H9 (cell line): ENCODE data around the gene UBE2E3. TPM values are rescaled to one million over a fixed set of nuclear protein-coding genes. Genes with fewer than 3 reads are reported as not detected.

Source experiments
- DNase-seq: peaks from one replicate; pipeline ENCODE4 v3.0.0-alpha.2; 2017
- H2AFZ ChIP-seq: one replicate; pipeline ENCODE4 v1.6.1; 2013; ENCODE audit warnings: mild to moderate bottlenecking, low read length, control low read depth, moderate library complexity
- H2AK5ac ChIP-seq: 2 replicates; pipeline ENCODE4 v1.6.1; 2013; ENCODE audit warnings: low read length, control low read depth, mixed read lengths; ENCODE audit not compliant: insufficient read length
- H2BK120ac ChIP-seq: one replicate; pipeline ENCODE4 v1.6.1; 2013; ENCODE audit warnings: low read depth, mild to moderate bottlenecking, low read length, control low read depth, inconsistent platforms; ENCODE audit not compliant: poor library complexity, severe bottlenecking
- H2BK12ac ChIP-seq: 2 replicates; pipeline ENCODE4 v1.6.1; 2013; ENCODE audit warnings: low read length, control low read depth, mixed read lengths, low read depth; ENCODE audit not compliant: insufficient read length
- H2BK15ac ChIP-seq: 2 replicates; pipeline ENCODE4 v1.6.1; 2013; ENCODE audit warnings: low read depth, low read length, control low read depth
- H2BK20ac ChIP-seq: one replicate; pipeline ENCODE4 v1.6.1; 2013; ENCODE audit warnings: low read depth, mild to moderate bottlenecking, low read length, control low read depth, inconsistent platforms; ENCODE audit not compliant: poor library complexity, severe bottlenecking
- H2BK5ac ChIP-seq: 2 replicates; pipeline ENCODE4 v1.6.1; 2013; ENCODE audit warnings: low read length, control low read depth, mixed read lengths; ENCODE audit not compliant: insufficient read length
- H3K14ac ChIP-seq: 2 replicates; pipeline ENCODE4 v1.6.1; 2013; ENCODE audit warnings: low read length, control low read depth; ENCODE audit not compliant: insufficient read depth
- H3K18ac ChIP-seq: 2 replicates; pipeline ENCODE4 v1.6.1; 2013; ENCODE audit warnings: low read depth, mild to moderate bottlenecking, mixed read lengths, low read length, control low read depth; ENCODE audit not compliant: insufficient read length
- H3K23ac ChIP-seq: 2 replicates; pipeline ENCODE4 v1.6.1; 2013; ENCODE audit warnings: low read length, control low read depth, mixed read lengths, low read depth; ENCODE audit not compliant: insufficient read length
- H3K23me2 ChIP-seq: 2 replicates; pipeline ENCODE4 v1.6.1; 2013; ENCODE audit warnings: low read depth, mild to moderate bottlenecking, mixed read lengths, low read length, control low read depth; ENCODE audit not compliant: insufficient read length, poor library complexity, severe bottlenecking
- H3K27ac ChIP-seq: 2 replicates; pipeline ENCODE4 v1.5.1; 2013; ENCODE audit warnings: low read length, control low read depth, mixed read lengths, low read depth; ENCODE audit not compliant: insufficient read length
- H3K27me3 ChIP-seq: 2 replicates; pipeline ENCODE4 v1.6.1; 2013; ENCODE audit warnings: low read length, control low read depth, inconsistent platforms; ENCODE audit not compliant: insufficient read depth
- H3K4ac ChIP-seq: 2 replicates; pipeline ENCODE4 v1.6.1; 2013; ENCODE audit warnings: low read depth, mild to moderate bottlenecking, control low read depth, inconsistent platforms, low read length, moderate library complexity
- H3K4me1 ChIP-seq: 2 replicates; pipeline ENCODE4 v1.6.1; 2013; ENCODE audit warnings: low read length, control low read depth, inconsistent platforms; ENCODE audit not compliant: insufficient read depth
- H3K4me2 ChIP-seq: 2 replicates; pipeline ENCODE4 v1.6.1; 2013; ENCODE audit warnings: low read length, control low read depth, mixed read lengths; ENCODE audit not compliant: insufficient read length, insufficient read depth
- H3K56ac ChIP-seq: 2 replicates; pipeline ENCODE4 v1.6.1; 2013; ENCODE audit warnings: low read depth, mild to moderate bottlenecking, mixed read lengths, low read length, control low read depth; ENCODE audit not compliant: insufficient read length
- H3K79me1 ChIP-seq: 2 replicates; pipeline ENCODE4 v1.6.1; 2013; ENCODE audit warnings: low read depth, mild to moderate bottlenecking, moderate library complexity, low read length, control low read depth, inconsistent platforms; ENCODE audit not compliant: insufficient read depth, poor library complexity, severe bottlenecking
- H3K79me2 ChIP-seq: 2 replicates; pipeline ENCODE4 v1.6.1; 2013; ENCODE audit warnings: low read length, control low read depth, inconsistent platforms; ENCODE audit not compliant: insufficient read depth
- H3K9ac ChIP-seq: 2 replicates; pipeline ENCODE4 v1.6.1; 2013; ENCODE audit warnings: low read length, control low read depth, mixed read lengths; ENCODE audit not compliant: insufficient read length; ENCODE audit errors: extremely low read depth
- H3K9me3 ChIP-seq: one replicate; pipeline ENCODE4 v1.6.1; 2013; ENCODE audit warnings: low read depth, low read length, inconsistent platforms; ENCODE audit not compliant: control insufficient read depth
- H3T11ph ChIP-seq: one replicate; pipeline ENCODE4 v1.6.1; 2013; ENCODE audit warnings: mild to moderate bottlenecking, low read length, control low read depth, inconsistent platforms
- H4K20me1 ChIP-seq: one replicate; pipeline ENCODE4 v1.6.1; 2013; ENCODE audit not compliant: control insufficient read depth, insufficient read length, insufficient read depth
- H4K5ac ChIP-seq: 2 replicates; pipeline ENCODE4 v1.6.1; 2013; ENCODE audit warnings: low read depth, mild to moderate bottlenecking, mixed read lengths, low read length, control low read depth; ENCODE audit not compliant: insufficient read length
- H4K8ac ChIP-seq: replicated peaks from 2 replicates; pipeline ENCODE4 v1.6.1; 2013; ENCODE audit warnings: low read length, control low read depth, mixed read lengths, low read depth; ENCODE audit not compliant: insufficient read length
- H4K91ac ChIP-seq: 2 replicates; pipeline ENCODE4 v1.6.1; 2013; ENCODE audit warnings: low read depth, mild to moderate bottlenecking, moderate library complexity, mixed read lengths, low read length, control low read depth; ENCODE audit not compliant: insufficient read length
- H3K27ac Mint-ChIP-seq, 3 experiments: 2 replicates in 2 of 3; 3 replicates in 1 of 3; pipeline ENCODE4 v1.8.0; 2020 to 2021; ENCODE audit warnings: mixed read lengths in 3 of 3, mild to moderate bottlenecking in 1 of 3, moderate library complexity in 1 of 3
- H3K27me3 Mint-ChIP-seq: 2 replicates; pipeline ENCODE4 v1.8.0; 2021; ENCODE audit warnings: low read depth, mild to moderate bottlenecking, moderate library complexity, mixed read lengths
- H3K36me3 Mint-ChIP-seq, 3 experiments: 2 replicates in 2 of 3; 3 replicates in 1 of 3; pipeline ENCODE4 v1.8.0; 2020 to 2021; ENCODE audit warnings: low read depth in 3 of 3, mixed read lengths in 3 of 3; ENCODE audit not compliant: insufficient read depth in 1 of 3
- H3K4me1 Mint-ChIP-seq, 2 experiments: 2 replicates each; pipeline ENCODE4 v1.8.0; 2020; ENCODE audit warnings: mixed read lengths in 2 of 2
- H3K4me3 Mint-ChIP-seq, 2 experiments: 2 replicates in 1 of 2; 3 replicates in 1 of 2; pipeline ENCODE4 v1.8.0; 2020 to 2021; ENCODE audit warnings: mild to moderate bottlenecking in 2 of 2, mixed read lengths in 2 of 2, moderate library complexity in 1 of 2
- H3K9me3 Mint-ChIP-seq, 2 experiments: 2 replicates in 1 of 2; 3 replicates in 1 of 2; pipeline ENCODE4 v1.8.0; 2020; ENCODE audit warnings: mild to moderate bottlenecking in 2 of 2, mixed read lengths in 2 of 2, moderate library complexity in 1 of 2
- total RNA-seq: library from RNA; stranded (reverse); gene quantifications from 2 replicates; pipeline ENCODE4 v1.2.1, GENCODE V29; 2021
- TF ChIP-seq, protein P1 (sequence below): fragments of 200-600 bp; sonication (generic); conservative IDR thresholded peaks from 3 replicates; pipeline ENCODE4 v1.8.0; 2021; ENCODE audit warnings: antibody characterized with exemption, mild to moderate bottlenecking

The UBE2E3 gene
- total RNA-seq, 1 experiment from 2014 or later, result 89.1 TPM

DNA sequence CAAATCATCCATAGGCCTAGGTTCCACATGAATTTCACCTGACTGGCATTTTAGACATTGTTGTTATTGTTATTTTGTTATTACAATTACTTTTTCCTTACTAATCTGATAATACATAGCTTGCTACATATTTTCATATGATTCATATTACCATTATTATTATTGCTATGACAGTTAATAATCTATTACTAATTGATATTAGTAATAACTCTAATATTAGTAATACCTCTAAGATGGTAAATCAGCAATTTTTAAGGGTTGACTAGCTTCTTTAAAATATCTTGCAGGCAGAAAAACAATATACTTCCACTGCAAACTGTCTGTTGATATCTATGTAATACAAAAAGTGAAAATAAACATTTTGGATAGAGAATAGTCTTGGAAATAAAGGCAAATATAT lies 48.6 kb upstream of the UBE2E3 start:
- no peaks in the 10 kb centered on the region for H3K23me2 ChIP-seq
- TF ChIP-seq, protein P1, sequence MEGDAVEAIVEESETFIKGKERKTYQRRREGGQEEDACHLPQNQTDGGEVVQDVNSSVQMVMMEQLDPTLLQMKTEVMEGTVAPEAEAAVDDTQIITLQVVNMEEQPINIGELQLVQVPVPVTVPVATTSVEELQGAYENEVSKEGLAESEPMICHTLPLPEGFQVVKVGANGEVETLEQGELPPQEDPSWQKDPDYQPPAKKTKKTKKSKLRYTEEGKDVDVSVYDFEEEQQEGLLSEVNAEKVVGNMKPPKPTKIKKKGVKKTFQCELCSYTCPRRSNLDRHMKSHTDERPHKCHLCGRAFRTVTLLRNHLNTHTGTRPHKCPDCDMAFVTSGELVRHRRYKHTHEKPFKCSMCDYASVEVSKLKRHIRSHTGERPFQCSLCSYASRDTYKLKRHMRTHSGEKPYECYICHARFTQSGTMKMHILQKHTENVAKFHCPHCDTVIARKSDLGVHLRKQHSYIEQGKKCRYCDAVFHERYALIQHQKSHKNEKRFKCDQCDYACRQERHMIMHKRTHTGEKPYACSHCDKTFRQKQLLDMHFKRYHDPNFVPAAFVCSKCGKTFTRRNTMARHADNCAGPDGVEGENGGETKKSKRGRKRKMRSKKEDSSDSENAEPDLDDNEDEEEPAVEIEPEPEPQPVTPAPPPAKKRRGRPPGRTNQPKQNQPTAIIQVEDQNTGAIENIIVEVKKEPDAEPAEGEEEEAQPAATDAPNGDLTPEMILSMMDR, result no peak
- no peak overlapping the region for H3K27ac Mint-ChIP-seq
- no peak overlapping the region for H3K4ac ChIP-seq
- no peak overlapping the region for H3K56ac ChIP-seq
- no peak overlapping the region for H3T11ph ChIP-seq
- no peaks in the 10 kb centered on the region for H3K79me1 ChIP-seq
- H4K8ac ChIP-seq, result no peak overlapping the region
- H3K4me2 ChIP-seq, result no peak overlapping the region
- no peak overlapping the region for H3K9ac ChIP-seq
- H2BK120ac ChIP-seq, result no peak overlapping the region
- no peak overlapping the region for H2BK5ac ChIP-seq
- no peaks in the 10 kb centered on the region for H3K4me1 Mint-ChIP-seq
- no peaks in the 10 kb centered on the region for H3K9me3 Mint-ChIP-seq
- no peak overlapping the region for H2AK5ac ChIP-seq
- no peak overlapping the region for H4K5ac ChIP-seq
- H2BK20ac ChIP-seq, result no peak overlapping the region
- no peak overlapping the region for H2BK12ac ChIP-seq
- H3K27me3 Mint-ChIP-seq, result no peaks in the 10 kb centered on the region
- H3K18ac ChIP-seq, result no peak overlapping the region
- H4K20me1 ChIP-seq, result no peaks in the 10 kb centered on the region
- no peaks in the 10 kb centered on the region for H3K27me3 ChIP-seq
- H3K27ac ChIP-seq, result no peak overlapping the region
- no peak overlapping the region for H3K14ac ChIP-seq
- no peak overlapping the region for H2AFZ ChIP-seq
- no peaks in the 10 kb centered on the region for H3K79me2 ChIP-seq
- no peaks in the 10 kb centered on the region for H3K4me1 ChIP-seq
- H3K4me3 Mint-ChIP-seq, result no peak overlapping the region
- H2BK15ac ChIP-seq, result no peak overlapping the region
- no peak overlapping the region for H3K23ac ChIP-seq
- no peak overlapping the region for H4K91ac ChIP-seq
- H3K36me3 Mint-ChIP-seq, result no peaks in the 10 kb centered on the region
- no peak for DNase-seq
- no peaks in the 10 kb centered on the region for H3K9me3 ChIP-seq
